ENCODE measurements around the gene IRS2. TPM values are rescaled to one million over a fixed set of nuclear protein-coding genes. Genes with fewer than 3 reads are reported as not detected.

IRS2 gene
- total and polyA plus RNA-seq, 2 experiments from 2014 or later, result 3.6 to 14.5 TPM

DNA sequence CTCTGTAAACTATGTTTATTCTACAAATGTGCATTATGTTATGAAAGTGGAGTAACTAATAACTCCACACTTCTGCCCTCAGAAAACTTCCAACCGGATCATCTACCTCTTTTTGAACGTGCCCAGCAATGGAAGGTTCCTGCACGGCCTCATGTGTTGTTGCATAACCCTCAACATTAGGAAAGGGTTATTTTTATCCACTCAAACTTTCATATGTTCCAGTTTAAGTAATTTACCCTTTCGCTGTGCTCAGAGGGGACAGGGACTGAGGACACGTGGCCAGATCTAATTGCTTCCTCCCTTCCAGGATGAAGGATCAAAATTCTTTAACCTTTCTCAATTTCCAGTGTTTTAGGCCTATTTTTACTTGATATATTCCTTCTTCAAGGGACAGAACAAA lies 29.6 kb downstream of the IRS2 start:
- H3K9me2 ChIP-seq (ENCODE audit: insufficient read depth), result no peaks in the 10 kb centered on the region
- peaks cover 21% of the 10 kb centered on the region for H3K4me1 Mint-ChIP-seq
- peaks cover 25% of the 10 kb centered on the region; the same call in 1 of the 2 replicates for H4K20me1 ChIP-seq (replicated peaks; ENCODE audit: insufficient read depth)
- peaks cover 22% of the 10 kb centered on the region; the same call in 2 of the 3 replicates for H3K36me3 Mint-ChIP-seq (ENCODE audit: low read depth)
- no peak overlapping the region for H3K4me3 Mint-ChIP-seq
- no peaks in the 10 kb centered on the region for H3K9me3 Mint-ChIP-seq
- H3K4me1 ChIP-seq (ENCODE audit: insufficient read depth), result no peaks in the 10 kb centered on the region
- no peak overlapping the region for H3K27ac Mint-ChIP-seq
- no peak overlapping the region for H3K27ac ChIP-seq (ENCODE audit: low read depth)
- no peaks in the 10 kb centered on the region for H3K27me3 ChIP-seq (ENCODE audit: insufficient read depth)
- H3K27me3 Mint-ChIP-seq (ENCODE audit: insufficient read depth, low read depth, poor library complexity), result no peaks in the 10 kb centered on the region
- peaks cover 48% of the 10 kb centered on the region for H3K79me2 ChIP-seq (replicated peaks; ENCODE audit: insufficient read depth)
- ATAC-seq (no peak), DNase-seq (ENCODE audit: low spot score) (no peak)
- H3K4me2 ChIP-seq, result no peak overlapping the region
- TF ChIP-seq POLR2AphosphoS5 (IDR thresholded peaks at IDR 0.05; ENCODE audit: low read depth) (no peak), ZNF114 (CRISPR knock-in tag; IDR thresholded peaks at IDR 0.05) (no peak)
- TF ChIP-seq, protein P1, sequence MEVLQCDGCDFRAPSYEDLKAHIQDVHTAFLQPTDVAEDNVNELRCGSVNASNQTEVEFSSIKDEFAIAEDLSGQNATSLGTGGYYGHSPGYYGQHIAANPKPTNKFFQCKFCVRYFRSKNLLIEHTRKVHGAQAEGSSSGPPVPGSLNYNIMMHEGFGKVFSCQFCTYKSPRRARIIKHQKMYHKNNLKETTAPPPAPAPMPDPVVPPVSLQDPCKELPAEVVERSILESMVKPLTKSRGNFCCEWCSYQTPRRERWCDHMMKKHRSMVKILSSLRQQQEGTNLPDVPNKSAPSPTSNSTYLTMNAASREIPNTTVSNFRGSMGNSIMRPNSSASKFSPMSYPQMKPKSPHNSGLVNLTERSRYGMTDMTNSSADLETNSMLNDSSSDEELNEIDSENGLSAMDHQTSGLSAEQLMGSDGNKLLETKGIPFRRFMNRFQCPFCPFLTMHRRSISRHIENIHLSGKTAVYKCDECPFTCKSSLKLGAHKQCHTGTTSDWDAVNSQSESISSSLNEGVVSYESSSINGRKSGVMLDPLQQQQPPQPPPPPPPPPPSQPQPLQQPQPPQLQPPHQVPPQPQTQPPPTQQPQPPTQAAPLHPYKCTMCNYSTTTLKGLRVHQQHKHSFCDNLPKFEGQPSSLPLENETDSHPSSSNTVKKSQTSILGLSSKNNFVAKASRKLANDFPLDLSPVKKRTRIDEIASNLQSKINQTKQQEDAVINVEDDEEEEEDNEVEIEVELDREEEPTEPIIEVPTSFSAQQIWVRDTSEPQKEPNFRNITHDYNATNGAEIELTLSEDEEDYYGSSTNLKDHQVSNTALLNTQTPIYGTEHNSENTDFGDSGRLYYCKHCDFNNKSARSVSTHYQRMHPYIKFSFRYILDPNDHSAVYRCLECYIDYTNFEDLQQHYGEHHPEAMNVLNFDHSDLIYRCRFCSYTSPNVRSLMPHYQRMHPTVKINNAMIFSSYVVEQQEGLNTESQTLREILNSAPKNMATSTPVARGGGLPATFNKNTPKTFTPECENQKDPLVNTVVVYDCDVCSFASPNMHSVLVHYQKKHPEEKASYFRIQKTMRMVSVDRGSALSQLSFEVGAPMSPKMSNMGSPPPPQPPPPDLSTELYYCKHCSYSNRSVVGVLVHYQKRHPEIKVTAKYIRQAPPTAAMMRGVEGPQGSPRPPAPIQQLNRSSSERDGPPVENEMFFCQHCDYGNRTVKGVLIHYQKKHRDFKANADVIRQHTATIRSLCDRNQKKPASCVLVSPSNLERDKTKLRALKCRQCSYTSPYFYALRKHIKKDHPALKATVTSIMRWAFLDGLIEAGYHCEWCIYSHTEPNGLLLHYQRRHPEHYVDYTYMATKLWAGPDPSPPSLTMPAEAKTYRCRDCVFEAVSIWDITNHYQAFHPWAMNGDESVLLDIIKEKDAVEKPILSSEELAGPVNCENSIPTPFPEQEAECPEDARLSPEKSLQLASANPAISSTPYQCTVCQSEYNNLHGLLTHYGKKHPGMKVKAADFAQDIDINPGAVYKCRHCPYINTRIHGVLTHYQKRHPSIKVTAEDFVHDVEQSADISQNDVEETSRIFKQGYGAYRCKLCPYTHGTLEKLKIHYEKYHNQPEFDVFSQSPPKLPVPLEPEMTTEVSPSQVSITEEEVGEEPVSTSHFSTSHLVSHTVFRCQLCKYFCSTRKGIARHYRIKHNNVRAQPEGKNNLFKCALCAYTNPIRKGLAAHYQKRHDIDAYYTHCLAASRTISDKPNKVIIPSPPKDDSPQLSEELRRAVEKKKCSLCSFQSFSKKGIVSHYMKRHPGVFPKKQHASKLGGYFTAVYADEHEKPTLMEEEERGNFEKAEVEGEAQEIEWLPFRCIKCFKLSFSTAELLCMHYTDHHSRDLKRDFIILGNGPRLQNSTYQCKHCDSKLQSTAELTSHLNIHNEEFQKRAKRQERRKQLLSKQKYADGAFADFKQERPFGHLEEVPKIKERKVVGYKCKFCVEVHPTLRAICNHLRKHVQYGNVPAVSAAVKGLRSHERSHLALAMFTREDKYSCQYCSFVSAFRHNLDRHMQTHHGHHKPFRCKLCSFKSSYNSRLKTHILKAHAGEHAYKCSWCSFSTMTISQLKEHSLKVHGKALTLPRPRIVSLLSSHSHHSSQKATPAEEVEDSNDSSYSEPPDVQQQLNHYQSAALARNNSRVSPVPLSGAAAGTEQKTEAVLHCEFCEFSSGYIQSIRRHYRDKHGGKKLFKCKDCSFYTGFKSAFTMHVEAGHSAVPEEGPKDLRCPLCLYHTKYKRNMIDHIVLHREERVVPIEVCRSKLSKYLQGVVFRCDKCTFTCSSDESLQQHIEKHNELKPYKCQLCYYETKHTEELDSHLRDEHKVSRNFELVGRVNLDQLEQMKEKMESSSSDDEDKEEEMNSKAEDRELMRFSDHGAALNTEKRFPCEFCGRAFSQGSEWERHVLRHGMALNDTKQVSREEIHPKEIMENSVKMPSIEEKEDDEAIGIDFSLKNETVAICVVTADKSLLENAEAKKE (CRISPR knock-in tag; IDR thresholded peaks at IDR 0.05), result no peak
- H2AFZ ChIP-seq, result no peak overlapping the region
- H3F3A ChIP-seq (replicated peaks; ENCODE audit: low read depth), result no peaks in the 10 kb centered on the region
- H3K4me3 ChIP-seq, result no peak overlapping the region
- H3K36me3 ChIP-seq (ENCODE audit: insufficient read depth), result no peaks in the 10 kb centered on the region; the same call in 1 of the 2 replicates

DNA sequence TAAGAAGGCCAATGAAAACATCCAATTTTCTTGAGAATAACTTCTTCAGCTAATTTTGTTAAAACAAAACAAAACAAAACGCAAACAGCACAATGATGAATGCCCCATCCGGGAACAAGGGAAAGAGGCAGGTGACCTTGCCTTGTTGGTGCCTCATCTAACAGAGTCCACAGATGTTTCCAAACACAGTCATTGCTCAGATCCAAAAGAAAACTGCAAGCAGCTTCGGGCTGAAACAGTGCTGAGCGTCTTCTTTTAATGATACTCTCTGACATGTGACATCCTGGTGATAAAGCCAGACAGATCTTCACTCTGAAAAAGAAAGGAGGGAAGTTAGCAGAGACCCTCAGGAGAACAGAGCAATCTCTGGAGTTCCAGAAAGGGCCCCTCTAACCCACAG lies 30.4 kb downstream of the IRS2 start:
- H4K20me1 ChIP-seq (replicated peaks; ENCODE audit: insufficient read depth), result peaks cover 20% of the 10 kb centered on the region; the same call in 1 of the 2 replicates
- no peaks in the 10 kb centered on the region for H3F3A ChIP-seq (replicated peaks; ENCODE audit: low read depth)
- no peaks in the 10 kb centered on the region for H3K4me1 ChIP-seq (ENCODE audit: insufficient read depth)
- peaks cover 40% of the 10 kb centered on the region for H3K79me2 ChIP-seq (replicated peaks; ENCODE audit: insufficient read depth)
- Mint-ChIP-seq H3K9me3 (no peaks in the 10 kb centered on the region), H3K36me3 (ENCODE audit: low read depth) (peaks cover 22% of the 10 kb centered on the region; the same call in 2 of the 3 replicates), H3K4me3 (no peak overlapping the region), H3K27me3 (ENCODE audit: insufficient read depth, low read depth, poor library complexity) (no peaks in the 10 kb centered on the region), H3K4me1 (peaks cover 17% of the 10 kb centered on the region), H3K27ac (no peak overlapping the region)
- H3K4me2 ChIP-seq, result no peak overlapping the region
- no peak overlapping the region for H3K4me3 ChIP-seq
- H3K27me3 ChIP-seq (ENCODE audit: insufficient read depth), result no peaks in the 10 kb centered on the region
- no peaks in the 10 kb centered on the region for H3K9me2 ChIP-seq (ENCODE audit: insufficient read depth)
- no peaks in the 10 kb centered on the region; the same call in 1 of the 2 replicates for H3K36me3 ChIP-seq (ENCODE audit: insufficient read depth)
- H3K27ac ChIP-seq (ENCODE audit: low read depth), result no peak overlapping the region
- no peak for ATAC-seq
- no peak for DNase-seq (ENCODE audit: low spot score)
- H2AFZ ChIP-seq, result no peak overlapping the region
- TF ChIP-seq, protein P2, sequence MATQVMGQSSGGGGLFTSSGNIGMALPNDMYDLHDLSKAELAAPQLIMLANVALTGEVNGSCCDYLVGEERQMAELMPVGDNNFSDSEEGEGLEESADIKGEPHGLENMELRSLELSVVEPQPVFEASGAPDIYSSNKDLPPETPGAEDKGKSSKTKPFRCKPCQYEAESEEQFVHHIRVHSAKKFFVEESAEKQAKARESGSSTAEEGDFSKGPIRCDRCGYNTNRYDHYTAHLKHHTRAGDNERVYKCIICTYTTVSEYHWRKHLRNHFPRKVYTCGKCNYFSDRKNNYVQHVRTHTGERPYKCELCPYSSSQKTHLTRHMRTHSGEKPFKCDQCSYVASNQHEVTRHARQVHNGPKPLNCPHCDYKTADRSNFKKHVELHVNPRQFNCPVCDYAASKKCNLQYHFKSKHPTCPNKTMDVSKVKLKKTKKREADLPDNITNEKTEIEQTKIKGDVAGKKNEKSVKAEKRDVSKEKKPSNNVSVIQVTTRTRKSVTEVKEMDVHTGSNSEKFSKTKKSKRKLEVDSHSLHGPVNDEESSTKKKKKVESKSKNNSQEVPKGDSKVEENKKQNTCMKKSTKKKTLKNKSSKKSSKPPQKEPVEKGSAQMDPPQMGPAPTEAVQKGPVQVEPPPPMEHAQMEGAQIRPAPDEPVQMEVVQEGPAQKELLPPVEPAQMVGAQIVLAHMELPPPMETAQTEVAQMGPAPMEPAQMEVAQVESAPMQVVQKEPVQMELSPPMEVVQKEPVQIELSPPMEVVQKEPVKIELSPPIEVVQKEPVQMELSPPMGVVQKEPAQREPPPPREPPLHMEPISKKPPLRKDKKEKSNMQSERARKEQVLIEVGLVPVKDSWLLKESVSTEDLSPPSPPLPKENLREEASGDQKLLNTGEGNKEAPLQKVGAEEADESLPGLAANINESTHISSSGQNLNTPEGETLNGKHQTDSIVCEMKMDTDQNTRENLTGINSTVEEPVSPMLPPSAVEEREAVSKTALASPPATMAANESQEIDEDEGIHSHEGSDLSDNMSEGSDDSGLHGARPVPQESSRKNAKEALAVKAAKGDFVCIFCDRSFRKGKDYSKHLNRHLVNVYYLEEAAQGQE (IDR thresholded peaks at IDR 0.05; ENCODE audit: unreplicated experiment), result no peak
- TF ChIP-seq STAT1 (IDR thresholded peaks at IDR 0.05; ENCODE audit: unreplicated experiment), result no peak
- no peak for TF ChIP-seq POLR2AphosphoS5 (IDR thresholded peaks at IDR 0.05; ENCODE audit: low read depth)
- no peak for TF ChIP-seq ZNF114 (CRISPR knock-in tag; IDR thresholded peaks at IDR 0.05)
- no peak for TF ChIP-seq EZH2phosphoT487 (IDR thresholded peaks at IDR 0.05; ENCODE audit: unreplicated experiment)
- no peak for TF ChIP-seq ZNF331 (CRISPR knock-in tag; IDR thresholded peaks at IDR 0.05; ENCODE audit: low read depth)
- no peak for TF ChIP-seq EZH2 (IDR thresholded peaks at IDR 0.05; ENCODE audit: low read depth, unreplicated experiment)
- TF ChIP-seq NANOG (IDR thresholded peaks at IDR 0.05; ENCODE audit: borderline replicate concordance), result no peak
- TF ChIP-seq, protein P3, sequence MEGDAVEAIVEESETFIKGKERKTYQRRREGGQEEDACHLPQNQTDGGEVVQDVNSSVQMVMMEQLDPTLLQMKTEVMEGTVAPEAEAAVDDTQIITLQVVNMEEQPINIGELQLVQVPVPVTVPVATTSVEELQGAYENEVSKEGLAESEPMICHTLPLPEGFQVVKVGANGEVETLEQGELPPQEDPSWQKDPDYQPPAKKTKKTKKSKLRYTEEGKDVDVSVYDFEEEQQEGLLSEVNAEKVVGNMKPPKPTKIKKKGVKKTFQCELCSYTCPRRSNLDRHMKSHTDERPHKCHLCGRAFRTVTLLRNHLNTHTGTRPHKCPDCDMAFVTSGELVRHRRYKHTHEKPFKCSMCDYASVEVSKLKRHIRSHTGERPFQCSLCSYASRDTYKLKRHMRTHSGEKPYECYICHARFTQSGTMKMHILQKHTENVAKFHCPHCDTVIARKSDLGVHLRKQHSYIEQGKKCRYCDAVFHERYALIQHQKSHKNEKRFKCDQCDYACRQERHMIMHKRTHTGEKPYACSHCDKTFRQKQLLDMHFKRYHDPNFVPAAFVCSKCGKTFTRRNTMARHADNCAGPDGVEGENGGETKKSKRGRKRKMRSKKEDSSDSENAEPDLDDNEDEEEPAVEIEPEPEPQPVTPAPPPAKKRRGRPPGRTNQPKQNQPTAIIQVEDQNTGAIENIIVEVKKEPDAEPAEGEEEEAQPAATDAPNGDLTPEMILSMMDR (conservative IDR thresholded peaks at IDR 0.05; ENCODE audit: low read depth in 2 of 2), result no peak

Data from GM23338 (cell line).